Peyer's patch (tissue), 4 donors: ENCODE measurements around the gene SLC44A3. TPM values are rescaled to one million over a fixed set of nuclear protein-coding genes. Genes with fewer than 3 reads are reported as not detected.
A peak's percentile ranks its signal among the peaks of the same experiment; 100 is the strongest.

Experiments used
- DNase-seq, 3 donors: peaks; one replicate each; pipeline ENCODE4 v3.0.0-alpha.2; 2017 to 2019
- H3K27ac ChIP-seq, 4 donors: fragments of 200-600 bp; sonication (generic); one replicate each; pipeline ENCODE4 v1.5.1; 2016 to 2019
- H3K27me3 ChIP-seq, 2 donors: fragments of 200-600 bp; sonication (generic); one replicate each; pipeline ENCODE4 v1.5.1; 2019
- H3K36me3 ChIP-seq, 3 donors: fragments of 200-600 bp; sonication (generic); one replicate each; pipeline ENCODE4 v1.5.1; 2016 to 2019
- H3K4me1 ChIP-seq, 4 donors: fragments of 200-600 bp; sonication (generic); one replicate each; pipeline ENCODE4 v1.5.1; 2016 to 2019
- H3K4me3 ChIP-seq, 4 donors: fragments of 200-600 bp; sonication (generic); 1 replicate in 3 of 4; 2 replicates in 1 of 4; pipeline ENCODE4 v1.5.1; 2016 to 2019; ENCODE audit warnings: mild to moderate bottlenecking in 1 of 4
- H3K9me3 ChIP-seq, 4 donors: fragments of 200-600 bp; sonication (generic); one replicate each; pipeline ENCODE4 v1.5.1; 2016 to 2019; ENCODE audit warnings: mild to moderate bottlenecking in 1 of 4
- CTCF ChIP-seq, 6 experiments: fragments of 450-650 bp in 4 of 6; fragments of 200-600 bp in 2 of 6; sonication (generic) in 1 of 6; IDR thresholded peaks; one replicate each; pipeline ENCODE4 v1.5.1; 2017 to 2019; ENCODE audit warnings: antibody characterized with exemption in 6 of 6, mild to moderate bottlenecking in 3 of 6, moderate library complexity in 1 of 6
- POLR2A ChIP-seq, 2 donors: fragments of 450-650 bp; IDR thresholded peaks; one replicate each; pipeline ENCODE4 v1.5.1; 2017; ENCODE audit warnings: antibody characterized with exemption in 2 of 2, mild to moderate bottlenecking in 2 of 2, moderate library complexity in 2 of 2
- total RNA-seq, 4 donors: library from RNA; depleted of rRNA; stranded (reverse); fragments of >200 nt; gene quantifications; one replicate each; pipeline ENCODE4 v1.1.0, GENCODE V29; 2016

Gene SLC44A3
- total RNA-seq, 4 donors from 2014 or later = 26.4 to 49.0 (median 40.0) TPM

GRCh38 chr1:94820936-94821335 is 779 bp downstream of the SLC44A3 start:
- peaks cover 0 to 12% (median 4%) of the 10 kb centered on the region in 4 donors for H3K4me1 ChIP-seq
- H3K36me3 ChIP-seq = no peaks in the 10 kb centered on the region
- no peaks in the 10 kb centered on the region for H3K27me3 ChIP-seq
- H3K4me3 ChIP-seq = peak overlapping the region in 3 of 4 donors; percentile 49 to 92 (median 71)
- DNase-seq = no peak
- no peaks in the 10 kb centered on the region for H3K9me3 ChIP-seq
- H3K27ac ChIP-seq = peak overlapping the region in 3 of 4 donors; percentile 76 to 96 (median 88)
- TF ChIP-seq POLR2A (IDR thresholded peaks at IDR 0.05) (no peak), CTCF (IDR thresholded peaks at IDR 0.05) (no peak)

- no peak for TF ChIP-seq POLR2A (IDR thresholded peaks at IDR 0.05)
- peak in 3 of 6 experiments; percentile 3 to 17 (median 8) for TF ChIP-seq CTCF (IDR thresholded peaks at IDR 0.05)
- Histone ChIP-seq H3K27me3 (no peaks in the 10 kb centered on the region), H3K27ac (peak overlapping the region in 3 of 4 donors; percentile 76 to 96 (median 88)), H3K4me3 (peak overlapping the region in 2 of 4 donors; percentile 71 to 92), H3K36me3 (peaks cover 0 to 6% (median 0%) of the 10 kb centered on the region in 3 donors), H3K9me3 (no peaks in the 10 kb centered on the region), H3K4me1 (peaks cover 0 to 12% (median 4%) of the 10 kb centered on the region in 4 donors)
- DNase-seq = no peak
Measured at GRCh38 chr1:94821636-94822305, 1.6 kb downstream of the SLC44A3 start.

- Histone ChIP-seq H3K9me3 (no peaks in the 10 kb centered on the region), H3K36me3 (peaks cover 0 to 17% (median 0%) of the 10 kb centered on the region in 3 donors), H3K4me3 (no peak overlapping the region), H3K27me3 (no peaks in the 10 kb centered on the region), H3K4me1 (peaks cover 0 to 12% (median 4%) of the 10 kb centered on the region in 4 donors), H3K27ac (no peak overlapping the region)
- no peak for DNase-seq
- TF ChIP-seq CTCF (IDR thresholded peaks at IDR 0.05) (no peak), POLR2A (IDR thresholded peaks at IDR 0.05) (no peak)
Measured at GRCh38 chr1:94823116-94823515, 3.0 kb downstream of the SLC44A3 start.

- Histone ChIP-seq H3K4me1 (peaks cover 0 to 9% (median 0%) of the 10 kb centered on the region in 4 donors), H3K27ac (no peak overlapping the region), H3K4me3 (no peak overlapping the region), H3K27me3 (no peaks in the 10 kb centered on the region), H3K9me3 (no peaks in the 10 kb centered on the region), H3K36me3 (peaks cover 0 to 26% (median 0%) of the 10 kb centered on the region in 3 donors)
- no peak for TF ChIP-seq POLR2A (IDR thresholded peaks at IDR 0.05)
- TF ChIP-seq CTCF (IDR thresholded peaks at IDR 0.05) = no peak
- no peak for DNase-seq
Measured at GRCh38 chr1:94825936-94826335, 5.8 kb downstream of the SLC44A3 start.

- Histone ChIP-seq H3K9me3 (no peaks in the 10 kb centered on the region), H3K4me1 (peaks cover 0 to 5% (median 0%) of the 10 kb centered on the region in 4 donors), H3K27ac (no peak overlapping the region), H3K36me3 (peaks cover 0 to 36% (median 0%) of the 10 kb centered on the region in 3 donors), H3K27me3 (no peaks in the 10 kb centered on the region), H3K4me3 (no peak overlapping the region)
- DNase-seq = no peak
- TF ChIP-seq CTCF (IDR thresholded peaks at IDR 0.05) (no peak), POLR2A (IDR thresholded peaks at IDR 0.05) (no peak)
Measured at GRCh38 chr1:94827434-94827833, 7.3 kb downstream of the SLC44A3 start.
